WTC11 (cell line): ENCODE measurements around the gene AKAP13. TPM values are rescaled to one million over a fixed set of nuclear protein-coding genes. Genes with fewer than 3 reads are reported as not detected.

Source experiments
- ATAC-seq: fragments of 200-7000 bp; cut with Tn5 transposase; 2 replicates; pipeline ENCODE4 v1.10.0; 2021; ENCODE audit warnings: mild to moderate bottlenecking, moderate library complexity
- CTCF ChIA-PET: fragments of 300-600 bp; sonication (Branson Sonifier 250); formaldehyde crosslinking; loops from one replicate; lab custom pipeline; 2021; ENCODE audit warnings: antibody characterized with exemption; lab: Charles Lee
- POLR2A ChIA-PET: fragments of 350-600 bp; sonication (Branson Sonifier 250); formaldehyde crosslinking; loops from one replicate; lab custom pipeline; 2021; ENCODE audit warnings: antibody characterized with exemption; lab: Charles Lee
- DNase-seq: peaks from one replicate; pipeline ENCODE4 v3.0.0; 2021; ENCODE audit warnings: low spot score
- H3K27ac Mint-ChIP-seq: 2 replicates; pipeline ENCODE4 v1.8.0; 2021; ENCODE audit warnings: mixed read lengths
- H3K27me3 Mint-ChIP-seq: 2 replicates; pipeline ENCODE4 v1.8.0; 2021; ENCODE audit warnings: low read depth, mild to moderate bottlenecking, moderate library complexity, mixed read lengths
- H3K36me3 Mint-ChIP-seq: 2 replicates; pipeline ENCODE4 v1.8.0; 2021; ENCODE audit warnings: mixed read lengths
- H3K4me1 Mint-ChIP-seq: 2 replicates; pipeline ENCODE4 v1.8.0; 2022; ENCODE audit warnings: mixed read lengths
- H3K4me3 Mint-ChIP-seq: 2 replicates; pipeline ENCODE4 v1.8.0; 2021; ENCODE audit warnings: mild to moderate bottlenecking, moderate library complexity, mixed read lengths
- H3K9me3 Mint-ChIP-seq: 2 replicates; pipeline ENCODE4 v1.8.0; 2021; ENCODE audit warnings: mixed read lengths
- AFF4 ChIP-seq: sonication (generic); formaldehyde crosslinking; IDR thresholded peaks from 2 replicates; pipeline ENCODE4 v1.8.1; 2023; ENCODE audit warnings: mild to moderate bottlenecking, missing genetic modification reagents, borderline replicate concordance
- ATF1 ChIP-seq: sonication (generic); formaldehyde crosslinking; IDR thresholded peaks from 2 replicates; pipeline ENCODE4 v1.8.1; 2023; ENCODE audit warnings: mild to moderate bottlenecking, moderate library complexity, missing genetic modification reagents
- CBFB ChIP-seq: sonication (generic); formaldehyde crosslinking; IDR thresholded peaks from 2 replicates; pipeline ENCODE4 v1.8.1; 2022; ENCODE audit warnings: mild to moderate bottlenecking, low read depth, missing genetic modification reagents
- CDX4 ChIP-seq: fragments of 250-450 bp; sonication (Bioruptor Pico); IDR thresholded peaks from 2 replicates; pipeline ENCODE4 v1.9.0; 2021; ENCODE audit warnings: moderate library complexity, mild to moderate bottlenecking, inconsistent platforms, borderline replicate concordance
- FOXJ3 ChIP-seq: sonication (generic); formaldehyde crosslinking; IDR thresholded peaks from 2 replicates; pipeline ENCODE4 v1.9.0; 2021; ENCODE audit warnings: missing genetic modification reagents, mild to moderate bottlenecking, borderline replicate concordance
- FOXK1 ChIP-seq: sonication (generic); formaldehyde crosslinking; IDR thresholded peaks from 2 replicates; pipeline ENCODE4 v1.8.0; 2022; ENCODE audit warnings: mild to moderate bottlenecking, moderate library complexity, missing genetic modification reagents
- FOXP4 ChIP-seq: sonication (generic); formaldehyde crosslinking; IDR thresholded peaks from 2 replicates; pipeline ENCODE4 v1.8.0; 2022; ENCODE audit warnings: mild to moderate bottlenecking, missing genetic modification reagents
- GTF2I ChIP-seq: fragments of 250-450 bp; sonication (Bioruptor Pico); conservative IDR thresholded peaks from 2 replicates; pipeline ENCODE4 v1.4.0; 2021; ENCODE audit warnings: mild to moderate bottlenecking
- MAX ChIP-seq: sonication (generic); formaldehyde crosslinking; IDR thresholded peaks from 2 replicates; pipeline ENCODE4 v1.8.0; 2022; ENCODE audit warnings: mild to moderate bottlenecking, missing genetic modification reagents
- MYBL2 ChIP-seq: sonication (generic); formaldehyde crosslinking; IDR thresholded peaks from 2 replicates; pipeline ENCODE4 v1.8.1; 2023; ENCODE audit warnings: mild to moderate bottlenecking, moderate library complexity, missing genetic modification reagents
- NFYB ChIP-seq: sonication (generic); formaldehyde crosslinking; conservative IDR thresholded peaks from 2 replicates; pipeline ENCODE4 v1.8.0; 2022; ENCODE audit warnings: low read depth, missing genetic modification reagents
- ZNF138 ChIP-seq: sonication (generic); formaldehyde crosslinking; conservative IDR thresholded peaks from 2 replicates; pipeline ENCODE4 v1.8.1; 2022; ENCODE audit warnings: mild to moderate bottlenecking, moderate library complexity, missing genetic modification reagents
- total RNA-seq: library from RNA; stranded (reverse); gene quantifications from 3 replicates; pipeline ENCODE4 v1.2.3, GENCODE V29; 2021
- TF ChIP-seq, protein P1 (sequence below): sonication (generic); formaldehyde crosslinking; IDR thresholded peaks from 2 replicates; pipeline ENCODE4 v1.8.0; 2022; ENCODE audit warnings: missing genetic modification reagents
- TF ChIP-seq, protein P2 (sequence below): sonication (generic); formaldehyde crosslinking; conservative IDR thresholded peaks from 2 replicates; pipeline ENCODE4 v1.8.1; 2022; ENCODE audit warnings: mild to moderate bottlenecking, missing genetic modification reagents
- TF ChIP-seq, protein P3 (sequence below): fragments of 250-450 bp; sonication (Bioruptor Pico); IDR thresholded peaks from 2 replicates; pipeline ENCODE4 v1.9.0; 2021; ENCODE audit warnings: mild to moderate bottlenecking, borderline replicate concordance
- TF ChIP-seq, protein P4 (sequence below): fragments of 250-450 bp; sonication (Bioruptor Pico); IDR thresholded peaks from 2 replicates; pipeline ENCODE4 v1.9.0; 2021; ENCODE audit warnings: mild to moderate bottlenecking
- TF ChIP-seq, protein P5 (sequence below): sonication (generic); formaldehyde crosslinking; IDR thresholded peaks from 2 replicates; pipeline ENCODE4 v1.8.0; 2023; ENCODE audit warnings: mild to moderate bottlenecking, missing genetic modification reagents

AKAP13 gene
- total RNA-seq, 1 experiment from 2014 or later: 50.3 TPM

DNA sequence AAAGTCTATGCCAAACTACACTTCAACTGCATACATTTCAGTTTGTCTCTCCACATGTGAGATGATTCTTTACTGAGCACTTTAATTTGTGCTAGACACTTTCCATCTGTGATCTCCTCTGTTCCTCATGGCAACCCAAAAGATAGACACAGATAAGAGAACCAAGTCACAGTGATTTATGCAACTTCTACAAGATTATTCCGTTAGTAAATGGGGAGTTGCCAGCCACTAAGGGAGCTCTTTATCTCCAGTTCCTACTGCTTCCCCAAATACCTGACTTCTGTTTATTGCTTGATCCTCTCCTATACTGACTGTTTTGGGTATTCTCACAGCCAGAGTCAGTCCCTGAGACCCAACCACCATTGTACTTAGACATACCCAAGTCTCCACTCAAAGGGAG lies 24.1 kb upstream of the AKAP13 start (continued):
- TF ChIP-seq, protein P1, sequence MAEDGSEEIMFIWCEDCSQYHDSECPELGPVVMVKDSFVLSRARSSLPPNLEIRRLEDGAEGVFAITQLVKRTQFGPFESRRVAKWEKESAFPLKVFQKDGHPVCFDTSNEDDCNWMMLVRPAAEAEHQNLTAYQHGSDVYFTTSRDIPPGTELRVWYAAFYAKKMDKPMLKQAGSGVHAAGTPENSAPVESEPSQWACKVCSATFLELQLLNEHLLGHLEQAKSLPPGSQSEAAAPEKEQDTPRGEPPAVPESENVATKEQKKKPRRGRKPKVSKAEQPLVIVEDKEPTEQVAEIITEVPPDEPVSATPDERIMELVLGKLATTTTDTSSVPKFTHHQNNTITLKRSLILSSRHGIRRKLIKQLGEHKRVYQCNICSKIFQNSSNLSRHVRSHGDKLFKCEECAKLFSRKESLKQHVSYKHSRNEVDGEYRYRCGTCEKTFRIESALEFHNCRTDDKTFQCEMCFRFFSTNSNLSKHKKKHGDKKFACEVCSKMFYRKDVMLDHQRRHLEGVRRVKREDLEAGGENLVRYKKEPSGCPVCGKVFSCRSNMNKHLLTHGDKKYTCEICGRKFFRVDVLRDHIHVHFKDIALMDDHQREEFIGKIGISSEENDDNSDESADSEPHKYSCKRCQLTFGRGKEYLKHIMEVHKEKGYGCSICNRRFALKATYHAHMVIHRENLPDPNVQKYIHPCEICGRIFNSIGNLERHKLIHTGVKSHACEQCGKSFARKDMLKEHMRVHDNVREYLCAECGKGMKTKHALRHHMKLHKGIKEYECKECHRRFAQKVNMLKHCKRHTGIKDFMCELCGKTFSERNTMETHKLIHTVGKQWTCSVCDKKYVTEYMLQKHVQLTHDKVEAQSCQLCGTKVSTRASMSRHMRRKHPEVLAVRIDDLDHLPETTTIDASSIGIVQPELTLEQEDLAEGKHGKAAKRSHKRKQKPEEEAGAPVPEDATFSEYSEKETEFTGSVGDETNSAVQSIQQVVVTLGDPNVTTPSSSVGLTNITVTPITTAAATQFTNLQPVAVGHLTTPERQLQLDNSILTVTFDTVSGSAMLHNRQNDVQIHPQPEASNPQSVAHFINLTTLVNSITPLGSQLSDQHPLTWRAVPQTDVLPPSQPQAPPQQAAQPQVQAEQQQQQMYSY (CRISPR knock-in tag): no peak
- TF ChIP-seq FOXP4 (no peak), CBFB (CRISPR knock-in tag) (no peak), FOXK1 (CRISPR knock-in tag) (no peak), NFYB (CRISPR knock-in tag) (no peak)
- TF ChIP-seq, protein P2, sequence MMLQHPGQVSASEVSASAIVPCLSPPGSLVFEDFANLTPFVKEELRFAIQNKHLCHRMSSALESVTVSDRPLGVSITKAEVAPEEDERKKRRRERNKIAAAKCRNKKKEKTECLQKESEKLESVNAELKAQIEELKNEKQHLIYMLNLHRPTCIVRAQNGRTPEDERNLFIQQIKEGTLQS (CRISPR knock-in tag): no peak
- TF ChIP-seq, protein P3, sequence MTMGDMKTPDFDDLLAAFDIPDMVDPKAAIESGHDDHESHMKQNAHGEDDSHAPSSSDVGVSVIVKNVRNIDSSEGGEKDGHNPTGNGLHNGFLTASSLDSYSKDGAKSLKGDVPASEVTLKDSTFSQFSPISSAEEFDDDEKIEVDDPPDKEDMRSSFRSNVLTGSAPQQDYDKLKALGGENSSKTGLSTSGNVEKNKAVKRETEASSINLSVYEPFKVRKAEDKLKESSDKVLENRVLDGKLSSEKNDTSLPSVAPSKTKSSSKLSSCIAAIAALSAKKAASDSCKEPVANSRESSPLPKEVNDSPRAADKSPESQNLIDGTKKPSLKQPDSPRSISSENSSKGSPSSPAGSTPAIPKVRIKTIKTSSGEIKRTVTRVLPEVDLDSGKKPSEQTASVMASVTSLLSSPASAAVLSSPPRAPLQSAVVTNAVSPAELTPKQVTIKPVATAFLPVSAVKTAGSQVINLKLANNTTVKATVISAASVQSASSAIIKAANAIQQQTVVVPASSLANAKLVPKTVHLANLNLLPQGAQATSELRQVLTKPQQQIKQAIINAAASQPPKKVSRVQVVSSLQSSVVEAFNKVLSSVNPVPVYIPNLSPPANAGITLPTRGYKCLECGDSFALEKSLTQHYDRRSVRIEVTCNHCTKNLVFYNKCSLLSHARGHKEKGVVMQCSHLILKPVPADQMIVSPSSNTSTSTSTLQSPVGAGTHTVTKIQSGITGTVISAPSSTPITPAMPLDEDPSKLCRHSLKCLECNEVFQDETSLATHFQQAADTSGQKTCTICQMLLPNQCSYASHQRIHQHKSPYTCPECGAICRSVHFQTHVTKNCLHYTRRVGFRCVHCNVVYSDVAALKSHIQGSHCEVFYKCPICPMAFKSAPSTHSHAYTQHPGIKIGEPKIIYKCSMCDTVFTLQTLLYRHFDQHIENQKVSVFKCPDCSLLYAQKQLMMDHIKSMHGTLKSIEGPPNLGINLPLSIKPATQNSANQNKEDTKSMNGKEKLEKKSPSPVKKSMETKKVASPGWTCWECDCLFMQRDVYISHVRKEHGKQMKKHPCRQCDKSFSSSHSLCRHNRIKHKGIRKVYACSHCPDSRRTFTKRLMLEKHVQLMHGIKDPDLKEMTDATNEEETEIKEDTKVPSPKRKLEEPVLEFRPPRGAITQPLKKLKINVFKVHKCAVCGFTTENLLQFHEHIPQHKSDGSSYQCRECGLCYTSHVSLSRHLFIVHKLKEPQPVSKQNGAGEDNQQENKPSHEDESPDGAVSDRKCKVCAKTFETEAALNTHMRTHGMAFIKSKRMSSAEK (CRISPR knock-in tag): no peak

DNA sequence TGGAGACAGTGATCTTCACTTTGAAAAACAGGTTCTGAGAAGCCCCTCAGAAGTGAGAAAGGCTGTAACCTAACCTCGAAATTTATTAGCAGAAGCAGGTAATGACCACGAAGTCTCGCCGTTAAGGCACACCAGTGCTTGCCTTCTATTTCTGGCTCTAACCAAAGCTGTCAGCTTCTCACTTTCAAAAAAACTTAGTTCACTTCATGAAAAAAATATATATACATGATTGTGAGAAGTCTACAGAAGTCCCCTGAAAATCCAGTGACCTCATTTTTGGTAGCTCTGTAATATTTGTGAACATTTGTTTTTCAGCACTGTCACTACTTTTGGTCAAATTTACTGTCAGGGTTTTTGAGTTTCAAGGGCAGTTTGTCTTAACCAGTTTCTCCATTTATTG lies 19.1 kb upstream of the AKAP13 start:
- H3K27ac Mint-ChIP-seq: no peak overlapping the region
- DNase-seq (no peak), ATAC-seq (no peak)
- no peak overlapping the region for H3K4me3 Mint-ChIP-seq
- no peaks in the 10 kb centered on the region for H3K4me1 Mint-ChIP-seq
- H3K27me3 Mint-ChIP-seq: no peaks in the 10 kb centered on the region
- POLR2A ChIA-PET: no interaction called here
- CTCF ChIA-PET: interaction anchor here (1.6 kb wide), 1 partner anchor 30 kb away, joined by 5 read pairs; no protein-coding TSS in a partner anchor
- H3K9me3 Mint-ChIP-seq: no peaks in the 10 kb centered on the region
- no peaks in the 10 kb centered on the region for H3K36me3 Mint-ChIP-seq
- TF ChIP-seq, protein P4, sequence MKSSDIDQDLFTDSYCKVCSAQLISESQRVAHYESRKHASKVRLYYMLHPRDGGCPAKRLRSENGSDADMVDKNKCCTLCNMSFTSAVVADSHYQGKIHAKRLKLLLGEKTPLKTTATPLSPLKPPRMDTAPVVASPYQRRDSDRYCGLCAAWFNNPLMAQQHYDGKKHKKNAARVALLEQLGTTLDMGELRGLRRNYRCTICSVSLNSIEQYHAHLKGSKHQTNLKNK (CRISPR knock-in tag): no peak
- no peak for TF ChIP-seq FOXK1 (CRISPR knock-in tag)
- no peak for TF ChIP-seq FOXJ3 (CRISPR knock-in tag)
- TF ChIP-seq, protein P5, sequence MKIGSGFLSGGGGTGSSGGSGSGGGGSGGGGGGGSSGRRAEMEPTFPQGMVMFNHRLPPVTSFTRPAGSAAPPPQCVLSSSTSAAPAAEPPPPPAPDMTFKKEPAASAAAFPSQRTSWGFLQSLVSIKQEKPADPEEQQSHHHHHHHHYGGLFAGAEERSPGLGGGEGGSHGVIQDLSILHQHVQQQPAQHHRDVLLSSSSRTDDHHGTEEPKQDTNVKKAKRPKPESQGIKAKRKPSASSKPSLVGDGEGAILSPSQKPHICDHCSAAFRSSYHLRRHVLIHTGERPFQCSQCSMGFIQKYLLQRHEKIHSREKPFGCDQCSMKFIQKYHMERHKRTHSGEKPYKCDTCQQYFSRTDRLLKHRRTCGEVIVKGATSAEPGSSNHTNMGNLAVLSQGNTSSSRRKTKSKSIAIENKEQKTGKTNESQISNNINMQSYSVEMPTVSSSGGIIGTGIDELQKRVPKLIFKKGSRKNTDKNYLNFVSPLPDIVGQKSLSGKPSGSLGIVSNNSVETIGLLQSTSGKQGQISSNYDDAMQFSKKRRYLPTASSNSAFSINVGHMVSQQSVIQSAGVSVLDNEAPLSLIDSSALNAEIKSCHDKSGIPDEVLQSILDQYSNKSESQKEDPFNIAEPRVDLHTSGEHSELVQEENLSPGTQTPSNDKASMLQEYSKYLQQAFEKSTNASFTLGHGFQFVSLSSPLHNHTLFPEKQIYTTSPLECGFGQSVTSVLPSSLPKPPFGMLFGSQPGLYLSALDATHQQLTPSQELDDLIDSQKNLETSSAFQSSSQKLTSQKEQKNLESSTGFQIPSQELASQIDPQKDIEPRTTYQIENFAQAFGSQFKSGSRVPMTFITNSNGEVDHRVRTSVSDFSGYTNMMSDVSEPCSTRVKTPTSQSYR (CRISPR knock-in tag): no peak
- TF ChIP-seq MYBL2 (CRISPR knock-in tag): no peak
- no peak for TF ChIP-seq CDX4 (CRISPR knock-in tag)
- no peak for TF ChIP-seq ZNF138 (CRISPR knock-in tag)
- no peak for TF ChIP-seq ATF1 (CRISPR knock-in tag)
- TF ChIP-seq AFF4 (CRISPR knock-in tag): no peak
- TF ChIP-seq MAX (CRISPR knock-in tag): no peak
- TF ChIP-seq GTF2I (CRISPR knock-in tag): no peak
